ENCODE measurements around the gene MUSTN1.

The MUSTN1 gene

DNA sequence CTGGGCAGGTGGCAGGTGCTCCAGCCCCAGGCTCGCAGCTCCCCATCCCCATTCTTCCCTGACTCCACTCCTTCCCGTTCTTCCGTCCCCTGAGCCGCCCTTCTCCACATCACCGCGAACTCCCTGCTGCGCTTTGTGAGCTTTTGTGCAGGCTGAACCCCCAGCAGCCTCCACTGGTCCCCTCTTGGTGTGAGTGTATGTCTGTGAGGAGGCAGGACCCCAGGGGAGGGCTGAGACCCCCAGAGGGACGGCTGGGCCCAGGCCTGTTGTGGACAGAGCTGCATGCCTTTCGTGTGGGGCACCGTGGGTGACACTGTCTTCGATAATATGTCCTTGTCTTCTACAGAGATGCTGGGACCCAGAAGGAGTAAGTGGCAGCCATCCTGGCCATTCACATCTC, 47.6 kb downstream of the MUSTN1 start:
- no peaks in the 10 kb centered on the region for H3K36me3 ChIP-seq (ENCODE audit: insufficient read depth, low read length)
- TF ChIP-seq, protein P1, sequence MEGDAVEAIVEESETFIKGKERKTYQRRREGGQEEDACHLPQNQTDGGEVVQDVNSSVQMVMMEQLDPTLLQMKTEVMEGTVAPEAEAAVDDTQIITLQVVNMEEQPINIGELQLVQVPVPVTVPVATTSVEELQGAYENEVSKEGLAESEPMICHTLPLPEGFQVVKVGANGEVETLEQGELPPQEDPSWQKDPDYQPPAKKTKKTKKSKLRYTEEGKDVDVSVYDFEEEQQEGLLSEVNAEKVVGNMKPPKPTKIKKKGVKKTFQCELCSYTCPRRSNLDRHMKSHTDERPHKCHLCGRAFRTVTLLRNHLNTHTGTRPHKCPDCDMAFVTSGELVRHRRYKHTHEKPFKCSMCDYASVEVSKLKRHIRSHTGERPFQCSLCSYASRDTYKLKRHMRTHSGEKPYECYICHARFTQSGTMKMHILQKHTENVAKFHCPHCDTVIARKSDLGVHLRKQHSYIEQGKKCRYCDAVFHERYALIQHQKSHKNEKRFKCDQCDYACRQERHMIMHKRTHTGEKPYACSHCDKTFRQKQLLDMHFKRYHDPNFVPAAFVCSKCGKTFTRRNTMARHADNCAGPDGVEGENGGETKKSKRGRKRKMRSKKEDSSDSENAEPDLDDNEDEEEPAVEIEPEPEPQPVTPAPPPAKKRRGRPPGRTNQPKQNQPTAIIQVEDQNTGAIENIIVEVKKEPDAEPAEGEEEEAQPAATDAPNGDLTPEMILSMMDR (conservative IDR thresholded peaks at IDR 0.05; ENCODE audit: low read length): no peak
- TF ChIP-seq EZH2phosphoT487 (IDR thresholded peaks at IDR 0.05; ENCODE audit: borderline replicate concordance): no peak
- no peaks in the 10 kb centered on the region for H3K79me2 ChIP-seq (ENCODE audit: insufficient read depth, low read length)
- no peak overlapping the region for H3K4me2 ChIP-seq (ENCODE audit: low read depth, low read length, poor library complexity, severe bottlenecking)
- H4K20me1 ChIP-seq (ENCODE audit: insufficient read depth, low read length, poor library complexity, severe bottlenecking): no peaks in the 10 kb centered on the region
- no peak overlapping the region for H3K9ac ChIP-seq (ENCODE audit: low read depth, low read length, poor library complexity, severe bottlenecking)
- H3K4me1 ChIP-seq (ENCODE audit: insufficient read depth, low read length, poor library complexity, severe bottlenecking): no peaks in the 10 kb centered on the region
- H3K4me3 ChIP-seq (ENCODE audit: low read length, poor library complexity, severe bottlenecking): no peak overlapping the region
- H3F3A ChIP-seq (ENCODE audit: low read depth): no peaks in the 10 kb centered on the region
- no peaks in the 10 kb centered on the region for H3K27me3 ChIP-seq (ENCODE audit: insufficient read depth, low read length, poor library complexity, severe bottlenecking)
- no peak overlapping the region for H2AFZ ChIP-seq (ENCODE audit: low read length)
- no peaks in the 10 kb centered on the region for H3K9me3 ChIP-seq (ENCODE audit: insufficient read depth, low read depth, low read length)
- no peaks in the 10 kb centered on the region for H3K9me2 ChIP-seq (replicated peaks; ENCODE audit: low read depth, low read length)

- TF ChIP-seq, protein P1 (conservative IDR thresholded peaks at IDR 0.05; ENCODE audit: low read length): no peak
- no peak for TF ChIP-seq EZH2phosphoT487 (IDR thresholded peaks at IDR 0.05; ENCODE audit: borderline replicate concordance)
- Histone ChIP-seq H3K36me3 (ENCODE audit: insufficient read depth, low read length) (no peaks in the 10 kb centered on the region), H3K27me3 (ENCODE audit: insufficient read depth, low read length, poor library complexity, severe bottlenecking) (no peaks in the 10 kb centered on the region), H3K79me2 (ENCODE audit: insufficient read depth, low read length) (no peaks in the 10 kb centered on the region), H3K4me3 (ENCODE audit: low read length, poor library complexity, severe bottlenecking) (no peak overlapping the region), H3K4me2 (ENCODE audit: low read depth, low read length, poor library complexity, severe bottlenecking) (no peak overlapping the region), H3K9ac (ENCODE audit: low read depth, low read length, poor library complexity, severe bottlenecking) (no peak overlapping the region), H3K4me1 (ENCODE audit: insufficient read depth, low read length, poor library complexity, severe bottlenecking) (no peaks in the 10 kb centered on the region), H2AFZ (ENCODE audit: low read length) (no peak overlapping the region), H3K9me2 (replicated peaks; ENCODE audit: low read depth, low read length) (no peaks in the 10 kb centered on the region), H3F3A (ENCODE audit: low read depth) (no peaks in the 10 kb centered on the region), H3K9me3 (ENCODE audit: insufficient read depth, low read depth, low read length) (no peaks in the 10 kb centered on the region), H4K20me1 (ENCODE audit: insufficient read depth, low read length, poor library complexity, severe bottlenecking) (no peaks in the 10 kb centered on the region)
Measured at GRCh38 chr3:52786330-52787215, 48.2 kb downstream of the MUSTN1 start.

GRCh38 chr3:52784931-52785590, 49.8 kb downstream of the MUSTN1 start:
- Histone ChIP-seq H3K36me3 (ENCODE audit: insufficient read depth, low read length) (no peaks in the 10 kb centered on the region), H3K79me2 (ENCODE audit: insufficient read depth, low read length) (no peaks in the 10 kb centered on the region), H3K9me3 (ENCODE audit: insufficient read depth, low read depth, low read length) (no peaks in the 10 kb centered on the region), H4K20me1 (ENCODE audit: insufficient read depth, low read length, poor library complexity, severe bottlenecking) (no peaks in the 10 kb centered on the region), H3K9ac (ENCODE audit: low read depth, low read length, poor library complexity, severe bottlenecking) (no peak overlapping the region), H3K4me1 (ENCODE audit: insufficient read depth, low read length, poor library complexity, severe bottlenecking) (no peaks in the 10 kb centered on the region), H3K4me2 (ENCODE audit: low read depth, low read length, poor library complexity, severe bottlenecking) (no peak overlapping the region), H3K27me3 (ENCODE audit: insufficient read depth, low read length, poor library complexity, severe bottlenecking) (no peaks in the 10 kb centered on the region), H3F3A (ENCODE audit: low read depth) (no peaks in the 10 kb centered on the region), H3K4me3 (ENCODE audit: low read length, poor library complexity, severe bottlenecking) (no peak overlapping the region), H2AFZ (ENCODE audit: low read length) (no peak overlapping the region), H3K9me2 (replicated peaks; ENCODE audit: low read depth, low read length) (no peaks in the 10 kb centered on the region)
- TF ChIP-seq, protein P1 (conservative IDR thresholded peaks at IDR 0.05; ENCODE audit: low read length): no peak
- no peak for TF ChIP-seq EZH2phosphoT487 (IDR thresholded peaks at IDR 0.05; ENCODE audit: borderline replicate concordance)
